ENCODE measurements around the gene ABHD11. TPM values are rescaled to one million over a fixed set of nuclear protein-coding genes. Genes with fewer than 3 reads are reported as not detected.

The ABHD11 gene
- total and polyA plus RNA-seq, 2 experiments from 2014 or later, result 18.7 to 24.6 TPM

GRCh38 chr7:73768641-73769480 is 30.3 kb upstream of the ABHD11 start:
- no peak for TF ChIP-seq CREB1 (CRISPR knock-in tag; IDR thresholded peaks at IDR 0.05; ENCODE audit: low read depth)
- TF ChIP-seq POLR2AphosphoS5 (IDR thresholded peaks at IDR 0.05; ENCODE audit: low read depth), result no peak
- TF ChIP-seq, protein P1, sequence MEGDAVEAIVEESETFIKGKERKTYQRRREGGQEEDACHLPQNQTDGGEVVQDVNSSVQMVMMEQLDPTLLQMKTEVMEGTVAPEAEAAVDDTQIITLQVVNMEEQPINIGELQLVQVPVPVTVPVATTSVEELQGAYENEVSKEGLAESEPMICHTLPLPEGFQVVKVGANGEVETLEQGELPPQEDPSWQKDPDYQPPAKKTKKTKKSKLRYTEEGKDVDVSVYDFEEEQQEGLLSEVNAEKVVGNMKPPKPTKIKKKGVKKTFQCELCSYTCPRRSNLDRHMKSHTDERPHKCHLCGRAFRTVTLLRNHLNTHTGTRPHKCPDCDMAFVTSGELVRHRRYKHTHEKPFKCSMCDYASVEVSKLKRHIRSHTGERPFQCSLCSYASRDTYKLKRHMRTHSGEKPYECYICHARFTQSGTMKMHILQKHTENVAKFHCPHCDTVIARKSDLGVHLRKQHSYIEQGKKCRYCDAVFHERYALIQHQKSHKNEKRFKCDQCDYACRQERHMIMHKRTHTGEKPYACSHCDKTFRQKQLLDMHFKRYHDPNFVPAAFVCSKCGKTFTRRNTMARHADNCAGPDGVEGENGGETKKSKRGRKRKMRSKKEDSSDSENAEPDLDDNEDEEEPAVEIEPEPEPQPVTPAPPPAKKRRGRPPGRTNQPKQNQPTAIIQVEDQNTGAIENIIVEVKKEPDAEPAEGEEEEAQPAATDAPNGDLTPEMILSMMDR (conservative IDR thresholded peaks at IDR 0.05; ENCODE audit: low read depth in 2 of 2), result no peak
- TF ChIP-seq ZNF114 (CRISPR knock-in tag; IDR thresholded peaks at IDR 0.05), result no peak
- TF ChIP-seq ZNF331 (CRISPR knock-in tag; IDR thresholded peaks at IDR 0.05; ENCODE audit: low read depth), result no peak
- no peak for TF ChIP-seq NANOG (IDR thresholded peaks at IDR 0.05; ENCODE audit: borderline replicate concordance)
- no peak for TF ChIP-seq EZH2phosphoT487 (IDR thresholded peaks at IDR 0.05; ENCODE audit: unreplicated experiment)
- TF ChIP-seq REST (IDR thresholded peaks at IDR 0.05; ENCODE audit: unreplicated experiment), result no peak
- TF ChIP-seq, protein P2, sequence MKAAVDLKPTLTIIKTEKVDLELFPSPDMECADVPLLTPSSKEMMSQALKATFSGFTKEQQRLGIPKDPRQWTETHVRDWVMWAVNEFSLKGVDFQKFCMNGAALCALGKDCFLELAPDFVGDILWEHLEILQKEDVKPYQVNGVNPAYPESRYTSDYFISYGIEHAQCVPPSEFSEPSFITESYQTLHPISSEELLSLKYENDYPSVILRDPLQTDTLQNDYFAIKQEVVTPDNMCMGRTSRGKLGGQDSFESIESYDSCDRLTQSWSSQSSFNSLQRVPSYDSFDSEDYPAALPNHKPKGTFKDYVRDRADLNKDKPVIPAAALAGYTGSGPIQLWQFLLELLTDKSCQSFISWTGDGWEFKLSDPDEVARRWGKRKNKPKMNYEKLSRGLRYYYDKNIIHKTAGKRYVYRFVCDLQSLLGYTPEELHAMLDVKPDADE (IDR thresholded peaks at IDR 0.05), result no peak
- no peak for TF ChIP-seq EZH2 (IDR thresholded peaks at IDR 0.05; ENCODE audit: low read depth, unreplicated experiment)
- TF ChIP-seq STAT1 (IDR thresholded peaks at IDR 0.05; ENCODE audit: unreplicated experiment), result no peak
- no peak for TF ChIP-seq ZNF462 (CRISPR knock-in tag; IDR thresholded peaks at IDR 0.05)
- TF ChIP-seq JUNB (IDR thresholded peaks at IDR 0.05; ENCODE audit: unreplicated experiment), result no peak
- Mint-ChIP-seq H3K4me3 (peak overlapping the region; percentile 46), H3K36me3 (ENCODE audit: low read depth) (0 out of 3 replicates have a peak, but pooled peaks cover 5% of the 10 kb centered on the region), H3K9me3 (no peaks in the 10 kb centered on the region; the same call in 2 of the 3 replicates), H3K27me3 (ENCODE audit: insufficient read depth, low read depth, poor library complexity) (peaks cover 12% of the 10 kb centered on the region), H3K4me1 (peaks cover 5% of the 10 kb centered on the region; the same call in 2 of the 3 replicates), H3K27ac (no peak overlapping the region)
- no peak overlapping the region for H2AFZ ChIP-seq
- peak; percentile 2 for ATAC-seq
- H3F3A ChIP-seq (replicated peaks; ENCODE audit: low read depth), result no peaks in the 10 kb centered on the region
- peaks cover 8% of the 10 kb centered on the region; the same call in 1 of the 2 replicates for H3K9me2 ChIP-seq (ENCODE audit: insufficient read depth)
- H4K20me1 ChIP-seq (replicated peaks; ENCODE audit: insufficient read depth), result no peaks in the 10 kb centered on the region
- H3K79me2 ChIP-seq (replicated peaks; ENCODE audit: insufficient read depth), result no peaks in the 10 kb centered on the region
- H3K36me3 ChIP-seq (ENCODE audit: insufficient read depth), result no peaks in the 10 kb centered on the region
- peaks cover 17% of the 10 kb centered on the region for H3K27me3 ChIP-seq (ENCODE audit: insufficient read depth)
- H3K27ac ChIP-seq (ENCODE audit: low read depth), result no peak overlapping the region
- peaks cover 5% of the 10 kb centered on the region; the same call in 1 of the 2 replicates for H3K4me1 ChIP-seq (ENCODE audit: insufficient read depth)
- peak overlapping the region; percentile 80; the same call in 1 of the 2 replicates for H3K4me3 ChIP-seq
- DNase-seq (ENCODE audit: low spot score), result peak; percentile 38
- H3K4me2 ChIP-seq, result peak overlapping the region; percentile 84

Data from GM23338 (cell line).